HepG2 (cell line): ENCODE data around the gene MIF. TPM values are rescaled to one million over a fixed set of nuclear protein-coding genes. Genes with fewer than 3 reads are reported as not detected.

Source experiments
- DZIP1 ChIP-seq: sonication (generic); formaldehyde crosslinking; IDR thresholded peaks from 2 replicates; pipeline ENCODE4 v1.5.0; 2020; ENCODE audit warnings: mild to moderate bottlenecking, missing genetic modification reagents
- GFI1 ChIP-seq: sonication (generic); formaldehyde crosslinking; IDR thresholded peaks from 2 replicates; pipeline ENCODE4 v1.5.0; 2020; ENCODE audit warnings: missing genetic modification reagents, mild to moderate bottlenecking, borderline replicate concordance
- HINFP ChIP-seq: sonication (generic); formaldehyde crosslinking; IDR thresholded peaks from 2 replicates; pipeline ENCODE4 v1.4.0; 2020; ENCODE audit warnings: low read depth, mild to moderate bottlenecking, missing genetic modification reagents
- PHB2 ChIP-seq: fragments of 450-650 bp; IDR thresholded peaks from 2 replicates; pipeline ENCODE4 v1.6.1; 2018; ENCODE audit not compliant: partially characterized antibody
- SIX1 ChIP-seq: sonication (generic); formaldehyde crosslinking; IDR thresholded peaks from 2 replicates; pipeline ENCODE4 v1.4.0; 2020; ENCODE audit warnings: missing genetic modification reagents, borderline replicate concordance
- TAF1 ChIP-seq: sonication (generic); formaldehyde crosslinking; IDR thresholded peaks from 2 replicates; pipeline ENCODE4 v1.4.0; 2020; ENCODE audit warnings: missing genetic modification reagents
- TOPORS ChIP-seq: sonication (generic); formaldehyde crosslinking; IDR thresholded peaks from 2 replicates; pipeline ENCODE4 v1.8.0; 2023; ENCODE audit warnings: mild to moderate bottlenecking, missing genetic modification reagents
- TSC22D2 ChIP-seq: sonication (generic); formaldehyde crosslinking; IDR thresholded peaks from 2 replicates; pipeline ENCODE4 v1.5.1; 2020; ENCODE audit warnings: missing genetic modification reagents, mild to moderate bottlenecking, borderline replicate concordance
- ZHX2 ChIP-seq, 2 experiments: sonication (generic) in 1 of 2; formaldehyde crosslinking in 1 of 2; IDR thresholded peaks; 2 replicates each; pipeline versions ENCODE4 v1.6.1 to v1.9.0; 2014 to 2022; ENCODE audit warnings: antibody characterized with exemption in 1 of 2, borderline replicate concordance in 1 of 2, inconsistent platforms in 1 of 2, low read depth in 1 of 2, missing genetic modification reagents in 1 of 2
- ZNF124 ChIP-seq: sonication (generic); formaldehyde crosslinking; IDR thresholded peaks from 2 replicates; pipeline ENCODE4 v1.4.0; 2020; ENCODE audit warnings: missing genetic modification reagents
- ZNF574 ChIP-seq: sonication (generic); formaldehyde crosslinking; IDR thresholded peaks from 2 replicates; pipeline ENCODE4 v1.4.0; 2020; ENCODE audit warnings: missing genetic modification reagents
- ZNF737 ChIP-seq: sonication (generic); formaldehyde crosslinking; IDR thresholded peaks from 2 replicates; pipeline ENCODE4 v1.5.0; 2020; ENCODE audit warnings: missing genetic modification reagents, mild to moderate bottlenecking, borderline replicate concordance
- polyA plus RNA-seq, 8 experiments: library from polyadenylated mRNA; depleted of rRNA in 3 of 8; stranded (reverse) in 7 of 8; unstranded in 1 of 8; fragments of >200 nt; fragmentation: Illumina TruSeq in 4 of 8; extraction: Trizol in 4 of 8; gene quantifications; 2 replicates each; pipeline versions ENCODE4 v1.2.1 to v1.2.3, GENCODE V29; 2011 to 2016; ENCODE audit warnings: low read depth in 4 of 8, missing spikeins in 1 of 8, mixed read lengths in 1 of 8; ENCODE audit not compliant: insufficient read depth in 1 of 8
- total RNA-seq, 5 experiments: library from RNA; depleted of rRNA; stranded (reverse); fragments of >200 nt; fragmentation: Illumina TruSeq; extraction: Trizol; gene quantifications; 2 replicates each; pipeline ENCODE4 v1.2.3, GENCODE V29; 2016; ENCODE audit warnings: low read depth in 1 of 5

MIF gene
- total and polyA plus RNA-seq, 2 of the 13 experiments (the other 11 are each of a cell fraction or from before 2014, with no cell fraction given): 634 to 675 TPM

GRCh38 chr22:23856721-23857605 lies 37.2 kb upstream of the MIF start (continued):
- TF ChIP-seq DZIP1 (CRISPR knock-in tag): 0 out of 2 replicates have a peak, but pooled peaks have one; percentile 68
- no peak for TF ChIP-seq GFI1 (CRISPR knock-in tag)
- TF ChIP-seq HINFP: no peak
- TF ChIP-seq ZNF737 (CRISPR knock-in tag): no peak
- no peak; the same call in 1 of the 2 replicates for TF ChIP-seq ZNF124 (CRISPR knock-in tag)
- TF ChIP-seq TOPORS (CRISPR knock-in tag): 0 out of 2 replicates have a peak, but pooled peaks have one; percentile 1
- no peak for TF ChIP-seq TSC22D2 (CRISPR knock-in tag)
- TF ChIP-seq TAF1: peak; percentile 73
- TF ChIP-seq PHB2: no peak
- TF ChIP-seq ZHX2 (IDR thresholded peaks at IDR 0.05; ENCODE audit: low read depth): no peak
- no peak for TF ChIP-seq ZHX2 (CRISPR knock-in tag; IDR thresholded peaks at IDR 0.05; ENCODE audit: borderline replicate concordance)
- TF ChIP-seq SIX1: no peak
- peak; percentile 47; the same call in 1 of the 2 replicates for TF ChIP-seq ZNF574 (CRISPR knock-in tag)
